Neural cell (in vitro differentiated cells): ENCODE data around the gene CRIP3. TPM values are rescaled to one million over a fixed set of nuclear protein-coding genes. Genes with fewer than 3 reads are reported as not detected.

Source experiments
- H2AFZ ChIP-seq: fragments of 200-600, 300-800 bp; sonication (generic), shearing (Covaris generic); 2 replicates; pipeline ENCODE4 v1.6.0; 2014; ENCODE audit warnings: low read depth, mild to moderate bottlenecking, antibody characterized with exemption, low read length, moderate library complexity
- H3F3A ChIP-seq: fragments of 200-600 bp; shearing (Covaris generic); 2 replicates; pipeline ENCODE4 v1.6.1; 2016; ENCODE audit warnings: mild to moderate bottlenecking, moderate library complexity, mixed read lengths, antibody characterized with exemption, low read length; ENCODE audit not compliant: insufficient read depth, poor library complexity, severe bottlenecking
- H3K27ac ChIP-seq: fragments of 200-600, 300-800 bp; sonication (generic), shearing (Covaris generic); 2 replicates; pipeline ENCODE4 v1.5.1; 2014; ENCODE audit warnings: mild to moderate bottlenecking, low read length, moderate library complexity
- H3K27me3 ChIP-seq: fragments of 300-800, 200-600 bp; sonication (generic), shearing (Covaris generic); 2 replicates; pipeline ENCODE4 v1.6.0; 2014; ENCODE audit warnings: mild to moderate bottlenecking, low read depth, low read length, moderate library complexity; ENCODE audit not compliant: insufficient read depth
- H3K36me3 ChIP-seq: fragments of 300-800, 200-600 bp; sonication (generic), shearing (Covaris generic); 2 replicates; pipeline ENCODE4 v1.5.1; 2014; ENCODE audit warnings: mild to moderate bottlenecking, antibody characterized with exemption, low read length, moderate library complexity; ENCODE audit not compliant: insufficient read depth
- H3K4me2 ChIP-seq: fragments of 300-800, 200-600 bp; sonication (generic), shearing (Covaris generic); 2 replicates; pipeline ENCODE4 v1.6.0; 2014; ENCODE audit warnings: mild to moderate bottlenecking, low read length
- H3K4me3 ChIP-seq: fragments of 300-800, 200-600 bp; sonication (generic), shearing (Covaris generic); 2 replicates; pipeline ENCODE4 v1.5.1; 2014; ENCODE audit warnings: mild to moderate bottlenecking, low read length, moderate library complexity
- H3K79me2 ChIP-seq: fragments of 200-600 bp; shearing (Covaris generic); replicated peaks from 2 replicates; pipeline ENCODE4 v1.6.0; 2014; ENCODE audit warnings: mild to moderate bottlenecking, low read length, moderate library complexity; ENCODE audit not compliant: insufficient read depth
- H3K9ac ChIP-seq: fragments of 300-800, 200-600 bp; sonication (generic), shearing (Covaris generic); 2 replicates; pipeline ENCODE4 v1.6.1; 2016; ENCODE audit warnings: mild to moderate bottlenecking, low read length, mixed read lengths
- H3K9me2 ChIP-seq: fragments of 200-600 bp; shearing (Covaris generic); 2 replicates; pipeline ENCODE4 v1.6.1; 2016; ENCODE audit warnings: mild to moderate bottlenecking, low read length, mixed read lengths; ENCODE audit not compliant: insufficient read depth
- H3K9me3 ChIP-seq: fragments of 200-600, 300-800 bp; sonication (generic), shearing (Covaris generic); 2 replicates; pipeline ENCODE4 v1.6.1; 2016; ENCODE audit warnings: mild to moderate bottlenecking, mixed run types, low read length, moderate library complexity, mixed read lengths
- H4K20me1 ChIP-seq: fragments of 200-600 bp; shearing (Covaris generic); 2 replicates; pipeline ENCODE4 v1.6.1; 2016; ENCODE audit warnings: mild to moderate bottlenecking, mixed run types; ENCODE audit not compliant: insufficient read depth
- EP300 ChIP-seq: fragments of 450-650 bp; conservative IDR thresholded peaks from 2 replicates; pipeline ENCODE4 v1.6.1; 2014; ENCODE audit warnings: antibody characterized with exemption, mild to moderate bottlenecking, moderate library complexity; ENCODE audit not compliant: poor library complexity, severe bottlenecking
- EZH2 ChIP-seq: fragments of 200-600, 300-800 bp; shearing (Covaris generic), sonication (generic); IDR thresholded peaks from 2 replicates; pipeline ENCODE4 v1.6.1; 2014; ENCODE audit warnings: antibody characterized with exemption, low read length, borderline replicate concordance, mild to moderate bottlenecking; ENCODE audit not compliant: insufficient read depth, poor library complexity, severe bottlenecking
- MXI1 ChIP-seq: fragments of 450-650 bp; conservative IDR thresholded peaks from 2 replicates; pipeline ENCODE4 v1.6.1; 2014; ENCODE audit warnings: antibody characterized with exemption, mild to moderate bottlenecking; ENCODE audit not compliant: poor library complexity, severe bottlenecking
- POLR2AphosphoS5 ChIP-seq: IDR thresholded peaks from 2 replicates; pipeline ENCODE4 v1.6.1; 2012
- RAD21 ChIP-seq: fragments of 450-650 bp; conservative IDR thresholded peaks from 2 replicates; pipeline ENCODE4 v1.6.1; 2014; ENCODE audit warnings: antibody characterized with exemption, mild to moderate bottlenecking, moderate library complexity
- REST ChIP-seq: IDR thresholded peaks from 2 replicates; pipeline ENCODE4 v1.6.1; 2012; ENCODE audit warnings: borderline replicate concordance
- SMC3 ChIP-seq: fragments of 450-650 bp; conservative IDR thresholded peaks from 2 replicates; pipeline ENCODE4 v1.6.1; 2014; ENCODE audit warnings: antibody characterized with exemption, mild to moderate bottlenecking, moderate library complexity; ENCODE audit not compliant: poor library complexity
- TAF1 ChIP-seq: IDR thresholded peaks from 2 replicates; pipeline ENCODE4 v1.6.1; 2012; ENCODE audit warnings: low read depth
- polyA plus RNA-seq: library from polyadenylated mRNA; depleted of rRNA; stranded (reverse); fragments of >200 nt; gene quantifications from 2 replicates; pipeline ENCODE4 v1.2.3, GENCODE V29; 2014
- TF ChIP-seq, protein P1 (sequence below): fragments of 450-650 bp; IDR thresholded peaks from 2 replicates; pipeline ENCODE4 v1.5.1; 2014; ENCODE audit warnings: antibody characterized with exemption, mild to moderate bottlenecking, moderate library complexity; ENCODE audit not compliant: poor library complexity, severe bottlenecking

CRIP3 gene
- polyA plus RNA-seq, 1 donor from 2014 or later, result 3.7 TPM

GRCh38 chr6:43258180-43258579 is 50.4 kb downstream of the CRIP3 start:
- H3K27ac ChIP-seq, result no peak overlapping the region
- no peak overlapping the region for H3K4me2 ChIP-seq
- no peaks in the 10 kb centered on the region for H3K79me2 ChIP-seq
- no peak for TF ChIP-seq REST
- TF ChIP-seq EP300, result no peak
- no peak for TF ChIP-seq POLR2AphosphoS5
- no peak for TF ChIP-seq EZH2
- no peak for TF ChIP-seq RAD21
- TF ChIP-seq, protein P1, sequence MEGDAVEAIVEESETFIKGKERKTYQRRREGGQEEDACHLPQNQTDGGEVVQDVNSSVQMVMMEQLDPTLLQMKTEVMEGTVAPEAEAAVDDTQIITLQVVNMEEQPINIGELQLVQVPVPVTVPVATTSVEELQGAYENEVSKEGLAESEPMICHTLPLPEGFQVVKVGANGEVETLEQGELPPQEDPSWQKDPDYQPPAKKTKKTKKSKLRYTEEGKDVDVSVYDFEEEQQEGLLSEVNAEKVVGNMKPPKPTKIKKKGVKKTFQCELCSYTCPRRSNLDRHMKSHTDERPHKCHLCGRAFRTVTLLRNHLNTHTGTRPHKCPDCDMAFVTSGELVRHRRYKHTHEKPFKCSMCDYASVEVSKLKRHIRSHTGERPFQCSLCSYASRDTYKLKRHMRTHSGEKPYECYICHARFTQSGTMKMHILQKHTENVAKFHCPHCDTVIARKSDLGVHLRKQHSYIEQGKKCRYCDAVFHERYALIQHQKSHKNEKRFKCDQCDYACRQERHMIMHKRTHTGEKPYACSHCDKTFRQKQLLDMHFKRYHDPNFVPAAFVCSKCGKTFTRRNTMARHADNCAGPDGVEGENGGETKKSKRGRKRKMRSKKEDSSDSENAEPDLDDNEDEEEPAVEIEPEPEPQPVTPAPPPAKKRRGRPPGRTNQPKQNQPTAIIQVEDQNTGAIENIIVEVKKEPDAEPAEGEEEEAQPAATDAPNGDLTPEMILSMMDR, result no peak
- no peak for TF ChIP-seq SMC3
- no peak for TF ChIP-seq TAF1
- TF ChIP-seq MXI1, result no peak
- H3F3A ChIP-seq, result no peaks in the 10 kb centered on the region
- no peaks in the 10 kb centered on the region for H3K27me3 ChIP-seq
- H3K36me3 ChIP-seq, result peaks cover 13% of the 10 kb centered on the region
- H3K4me3 ChIP-seq, result no peak overlapping the region
- H4K20me1 ChIP-seq, result no peaks in the 10 kb centered on the region
- no peak overlapping the region for H3K9ac ChIP-seq
- no peak overlapping the region for H2AFZ ChIP-seq
- no peaks in the 10 kb centered on the region for H3K9me3 ChIP-seq
- H3K9me2 ChIP-seq, result no peaks in the 10 kb centered on the region

DNA sequence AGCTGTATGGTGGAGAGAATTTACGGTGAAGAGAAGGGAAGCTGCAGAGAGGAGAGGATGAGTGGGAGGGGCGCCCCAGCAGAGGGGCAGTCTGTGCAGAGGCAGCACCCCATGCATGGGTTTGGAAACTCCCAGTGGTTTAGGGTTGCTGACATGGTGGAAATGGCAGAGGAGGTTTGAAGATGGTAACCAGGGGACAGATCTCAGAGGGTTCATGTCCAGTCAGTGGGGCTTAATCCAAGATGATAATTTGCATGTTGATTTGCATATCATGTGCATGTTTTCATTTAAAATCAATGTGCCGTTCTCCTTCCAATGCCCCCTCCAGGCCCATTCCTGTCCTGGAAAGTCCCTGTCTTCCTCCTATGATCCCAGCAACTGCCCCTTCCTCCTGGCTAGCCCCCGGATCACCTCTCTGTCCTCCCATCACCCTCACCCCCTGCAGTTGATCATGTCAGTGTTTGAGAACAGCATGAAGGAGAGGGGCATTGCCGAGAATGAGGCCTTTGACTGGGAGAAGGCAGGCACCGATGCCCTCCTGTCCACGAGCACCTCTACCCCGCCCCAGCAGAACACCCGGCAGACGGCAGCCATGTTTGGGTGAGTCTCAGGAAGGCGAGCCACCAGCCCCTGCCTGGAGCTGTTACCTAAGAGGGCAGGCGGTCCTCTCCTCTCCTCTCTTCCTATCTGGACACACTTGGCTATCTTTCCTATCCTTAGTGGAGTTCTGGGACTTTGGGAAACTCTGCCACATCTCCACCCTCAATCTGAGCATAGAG is 51.1 kb downstream of the CRIP3 start:
- TF ChIP-seq TAF1 (no peak), SMC3 (no peak), EZH2 (no peak), POLR2AphosphoS5 (no peak), EP300 (no peak), RAD21 (no peak), MXI1 (no peak), REST (no peak)
- TF ChIP-seq, protein P1, result no peak
- Histone ChIP-seq H3K36me3 (peaks cover 13% of the 10 kb centered on the region), H3K4me3 (no peak overlapping the region), H3K4me2 (no peak overlapping the region), H3K27me3 (no peaks in the 10 kb centered on the region), H3K9me3 (no peaks in the 10 kb centered on the region), H2AFZ (no peak overlapping the region), H3F3A (no peaks in the 10 kb centered on the region), H4K20me1 (no peaks in the 10 kb centered on the region), H3K9me2 (no peaks in the 10 kb centered on the region), H3K9ac (no peak overlapping the region), H3K79me2 (no peaks in the 10 kb centered on the region), H3K27ac (no peak overlapping the region)
